GM19467 (cell line): Measurements from ENCODE around the gene RNASEH2B.

Experiments used
- ATAC-seq: cut with Tn5 transposase; IDR thresholded peaks from one replicate; pipeline ENCODE4 v1.9.1; 2021; ENCODE audit warnings: mild to moderate bottlenecking, moderate library complexity; ENCODE audit not compliant: unreplicated experiment

The RNASEH2B gene

GRCh38 chr13:50934735-50935435, 25.3 kb downstream of the RNASEH2B start:
- ATAC-seq = no peak

- no peak for ATAC-seq
These were observed 27.1 kb downstream of the RNASEH2B start for GRCh38 chr13:50936679-50937078.

GRCh38 chr13:50940509-50940908, 30.9 kb downstream of the RNASEH2B start:
- ATAC-seq = no peak

GRCh38 chr13:50941146-50941545, 31.6 kb downstream of the RNASEH2B start:
- ATAC-seq = no peak

GRCh38 chr13:50942630-50943311, 33.2 kb downstream of the RNASEH2B start:
- no peak for ATAC-seq

GRCh38 chr13:50945669-50946068, 36.1 kb downstream of the RNASEH2B start:
- ATAC-seq = no peak

- no peak for ATAC-seq
These were observed 39.0 kb downstream of the RNASEH2B start for GRCh38 chr13:50948601-50949000.

- no peak for ATAC-seq
These were observed 41.3 kb downstream of the RNASEH2B start for GRCh38 chr13:50950849-50951248.

- no peak for ATAC-seq
These were observed 41.8 kb downstream of the RNASEH2B start for GRCh38 chr13:50951366-50951765.

GRCh38 chr13:50955241-50955640, 45.6 kb downstream of the RNASEH2B start:
- ATAC-seq = no peak

- no peak for ATAC-seq
These were observed 46.2 kb downstream of the RNASEH2B start for GRCh38 chr13:50955798-50956197.

- ATAC-seq = no peak
These were observed 48.0 kb downstream of the RNASEH2B start for GRCh38 chr13:50957620-50958019.

GRCh38 chr13:50969691-50970090, 60.1 kb downstream of the RNASEH2B start:
- no peak for ATAC-seq

- no peak for ATAC-seq
These were observed 61.4 kb downstream of the RNASEH2B start for GRCh38 chr13:50970956-50971355.

- no peak for ATAC-seq
These were observed 64.7 kb downstream of the RNASEH2B start for GRCh38 chr13:50974268-50974667.

- ATAC-seq = no peak
These were observed 69.6 kb downstream of the RNASEH2B start for GRCh38 chr13:50979187-50979586.

- ATAC-seq = no peak
These were observed 72.1 kb downstream of the RNASEH2B start for GRCh38 chr13:50981686-50982085.

GRCh38 chr13:50989476-50989875, 79.9 kb downstream of the RNASEH2B start:
- no peak for ATAC-seq

- no peak for ATAC-seq
These were observed 80.7 kb downstream of the RNASEH2B start for GRCh38 chr13:50990065-50990817.

GRCh38 chr13:50990818-50991506, 81.4 kb downstream of the RNASEH2B start:
- no peak for ATAC-seq
